Keratinocyte (primary cell): ENCODE data around the gene ERBB4. TPM values are rescaled to one million over a fixed set of nuclear protein-coding genes. Genes with fewer than 3 reads are reported as not detected.

Experiments
- DNase-seq: peaks from one replicate; pipeline ENCODE4 v3.0.0-alpha.2; 2011; ENCODE audit warnings: low read depth, missing footprints, low spot score
- FAIRE-seq: peaks from 2 replicates; lab custom pipeline; 2011; peaks lifted over from hg19 to GRCh38; lab: Jason Lieb, UNC
- H2AFZ ChIP-seq: 2 replicates; pipeline ENCODE4 v1.6.0; 2012; ENCODE audit warnings: low read length, control low read depth, inconsistent platforms; ENCODE audit not compliant: control insufficient read depth
- H3K27ac ChIP-seq: 2 replicates; pipeline ENCODE4 v1.5.1; 2011; ENCODE audit warnings: low read length; ENCODE audit not compliant: control insufficient read depth, insufficient read depth
- H3K27me3 ChIP-seq: 3 replicates; pipeline ENCODE4 v1.6.0; 2011; ENCODE audit warnings: low read length; ENCODE audit not compliant: control insufficient read depth, insufficient read depth; ENCODE audit errors: extremely low read depth
- H3K36me3 ChIP-seq, 2 experiments: 2 replicates in 1 of 2; 3 replicates in 1 of 2; pipeline ENCODE4 v1.5.1; 2011; ENCODE audit warnings: low read length in 2 of 2, mild to moderate bottlenecking in 1 of 2; ENCODE audit not compliant: control insufficient read depth in 2 of 2, insufficient read depth in 2 of 2; ENCODE audit errors: extremely low read depth in 1 of 2
- H3K4me1 ChIP-seq: 3 replicates; pipeline ENCODE4 v1.5.1; 2011; ENCODE audit warnings: low read length; ENCODE audit not compliant: control insufficient read depth, insufficient read depth; ENCODE audit errors: extremely low read depth
- H3K4me2 ChIP-seq: 3 replicates; pipeline ENCODE4 v1.6.0; 2011; ENCODE audit warnings: low read depth, low read length; ENCODE audit not compliant: control insufficient read depth, insufficient read depth; ENCODE audit errors: extremely low read depth
- H3K4me3 ChIP-seq, 3 experiments: fragments of 200-600 bp in 1 of 3; sonication (generic) in 1 of 3; 2 replicates in 2 of 3; 3 replicates in 1 of 3; pipeline ENCODE4 v1.5.1; 2011 to 2016; ENCODE audit warnings: low read length in 3 of 3, mild to moderate bottlenecking in 3 of 3, control low read depth in 2 of 3, inconsistent platforms in 1 of 3, low read depth in 1 of 3, mixed read lengths in 1 of 3, mixed run types in 1 of 3, moderate library complexity in 1 of 3; ENCODE audit not compliant: control insufficient read depth in 2 of 3, insufficient read depth in 2 of 3; ENCODE audit errors: extremely low read depth in 1 of 3
- H3K79me2 ChIP-seq: 2 replicates; pipeline ENCODE4 v1.6.0; 2012; ENCODE audit warnings: low read length; ENCODE audit not compliant: control insufficient read depth, insufficient read depth
- H3K9ac ChIP-seq: 3 replicates; pipeline ENCODE4 v1.6.0; 2011; ENCODE audit warnings: low read length; ENCODE audit not compliant: control insufficient read depth, insufficient read depth; ENCODE audit errors: extremely low read depth
- H3K9me1 ChIP-seq: 3 replicates; pipeline ENCODE4 v1.6.0; 2011; ENCODE audit warnings: low read length; ENCODE audit not compliant: control insufficient read depth, insufficient read depth; ENCODE audit errors: extremely low read depth
- H3K9me3 ChIP-seq: 2 replicates; pipeline ENCODE4 v1.5.1; 2012; ENCODE audit warnings: low read depth, low read length; ENCODE audit not compliant: control insufficient read depth
- H4K20me1 ChIP-seq: 3 replicates; pipeline ENCODE4 v1.6.0; 2011; ENCODE audit warnings: low read length; ENCODE audit not compliant: control insufficient read depth, insufficient read depth; ENCODE audit errors: extremely low read depth
- EZH2 ChIP-seq: IDR thresholded peaks from one replicate; pipeline ENCODE4 v1.6.1; 2012; ENCODE audit warnings: inconsistent platforms, mild to moderate bottlenecking, low read length, moderate library complexity
- dilution Hi-C: fragments of 300-500 bp; cut with MboI; formaldehyde crosslinking; loops from one replicate; pipeline ENCODE4 v1.7.0; 2020; ENCODE audit warnings: low sequenced_read_pairs; ENCODE audit not compliant: extremely low pct_ligation_motif_present
- polyA plus RNA-seq, 5 experiments: library from polyadenylated mRNA; depleted of rRNA in 3 of 5; stranded (reverse) in 3 of 5; stranded (forward) in 1 of 5; unstranded in 1 of 5; fragments of >200 nt; gene quantifications; 1 replicate in 1 of 5; 2 replicates in 3 of 5; 3 replicates in 1 of 5; pipeline versions ENCODE4 v1.2.1 to v1.2.3, GENCODE V29; 2011 to 2012; ENCODE audit warnings: missing spikeins in 2 of 5, low read depth in 1 of 5, low replicate concordance in 1 of 5
- TF ChIP-seq, protein P1 (sequence below), 3 experiments: IDR thresholded peaks in 1 of 3; conservative IDR thresholded peaks in 1 of 3; optimal IDR thresholded peaks in 1 of 3; 2 replicates in 2 of 3; 3 replicates in 1 of 3; pipeline versions ENCODE3 to v1.5.1; 2011; ENCODE audit warnings: low read length in 3 of 3, mild to moderate bottlenecking in 3 of 3, moderate library complexity in 2 of 3, control low read depth in 1 of 3, inconsistent platforms in 1 of 3; ENCODE audit not compliant: insufficient read depth in 2 of 3; ENCODE audit errors: extremely low read depth in 1 of 3

Gene ERBB4
- polyA plus RNA-seq, 1 donor (not counting 4 experiments of a cell fraction or from before 2014, with no cell fraction given): 0.01 TPM

DNA sequence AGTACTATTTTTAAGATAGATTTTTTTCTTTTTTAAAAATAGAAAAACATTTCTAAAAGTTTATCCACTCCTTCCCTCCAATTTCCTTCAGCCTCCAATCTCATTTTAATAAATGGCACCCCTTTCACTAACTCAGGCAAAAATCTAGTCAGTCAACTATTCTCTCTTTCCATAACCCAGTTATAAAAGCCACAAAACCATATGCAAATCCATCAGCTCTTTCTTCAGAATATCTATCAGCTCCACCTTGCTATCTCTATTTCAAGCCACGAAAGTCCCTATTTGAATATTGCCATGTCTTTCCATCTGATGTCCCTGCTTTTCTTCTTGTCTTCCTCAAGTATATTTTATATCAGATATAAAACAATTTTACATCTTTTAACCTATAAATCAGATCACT, 397.1 kb downstream of the ERBB4 start:
- no peak overlapping the region for H3K9ac ChIP-seq
- no peak overlapping the region for H2AFZ ChIP-seq
- dilution Hi-C loops: no loop called here

DNA sequence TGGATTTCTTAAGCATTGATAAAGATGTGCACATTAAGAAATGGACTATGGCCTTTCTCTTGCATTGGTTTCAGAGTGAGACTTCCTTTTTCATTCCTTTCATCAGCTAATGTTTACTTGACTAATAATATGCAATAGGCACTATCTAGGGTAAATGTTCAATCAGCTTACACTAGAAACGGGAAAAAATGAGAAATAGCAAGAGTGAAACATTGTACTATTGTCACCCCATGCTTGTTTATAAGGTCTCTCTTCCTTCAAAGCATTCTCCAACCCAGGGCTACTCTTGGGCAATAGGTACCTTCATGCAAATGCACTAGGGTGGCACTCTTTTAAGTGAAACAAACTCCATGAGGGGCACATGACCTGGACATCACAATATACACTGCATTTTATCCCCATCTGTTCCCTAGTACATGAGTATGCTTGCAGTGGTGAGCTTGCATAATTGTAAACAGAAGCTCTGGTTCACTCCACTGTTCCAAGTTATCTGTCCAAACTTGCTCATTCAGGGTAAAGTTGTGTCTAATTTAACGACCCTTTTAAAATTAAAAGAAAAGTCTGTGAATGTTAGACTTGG, 402.3 kb downstream of the ERBB4 start:
- no peak overlapping the region for H3K4me2 ChIP-seq
- TF ChIP-seq EZH2: no peak
- TF ChIP-seq, protein P1, sequence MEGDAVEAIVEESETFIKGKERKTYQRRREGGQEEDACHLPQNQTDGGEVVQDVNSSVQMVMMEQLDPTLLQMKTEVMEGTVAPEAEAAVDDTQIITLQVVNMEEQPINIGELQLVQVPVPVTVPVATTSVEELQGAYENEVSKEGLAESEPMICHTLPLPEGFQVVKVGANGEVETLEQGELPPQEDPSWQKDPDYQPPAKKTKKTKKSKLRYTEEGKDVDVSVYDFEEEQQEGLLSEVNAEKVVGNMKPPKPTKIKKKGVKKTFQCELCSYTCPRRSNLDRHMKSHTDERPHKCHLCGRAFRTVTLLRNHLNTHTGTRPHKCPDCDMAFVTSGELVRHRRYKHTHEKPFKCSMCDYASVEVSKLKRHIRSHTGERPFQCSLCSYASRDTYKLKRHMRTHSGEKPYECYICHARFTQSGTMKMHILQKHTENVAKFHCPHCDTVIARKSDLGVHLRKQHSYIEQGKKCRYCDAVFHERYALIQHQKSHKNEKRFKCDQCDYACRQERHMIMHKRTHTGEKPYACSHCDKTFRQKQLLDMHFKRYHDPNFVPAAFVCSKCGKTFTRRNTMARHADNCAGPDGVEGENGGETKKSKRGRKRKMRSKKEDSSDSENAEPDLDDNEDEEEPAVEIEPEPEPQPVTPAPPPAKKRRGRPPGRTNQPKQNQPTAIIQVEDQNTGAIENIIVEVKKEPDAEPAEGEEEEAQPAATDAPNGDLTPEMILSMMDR (optimal IDR thresholded peaks at IDR 0.05 in 1 of 3, IDR thresholded peaks at IDR 0.05 in 1 of 3, conservative IDR thresholded peaks at IDR 0.05 in 1 of 3; ENCODE audit: extremely low read depth in 1 of 3, insufficient read depth in 2 of 3, low read length in 3 of 3): no peak

More for the DNA sequence above, 397.1 kb downstream of the ERBB4 start:
- TF ChIP-seq, protein P1 (optimal IDR thresholded peaks at IDR 0.05 in 1 of 3, IDR thresholded peaks at IDR 0.05 in 1 of 3, conservative IDR thresholded peaks at IDR 0.05 in 1 of 3; ENCODE audit: extremely low read depth in 1 of 3, insufficient read depth in 2 of 3, low read length in 3 of 3): no peak
- TF ChIP-seq EZH2: no peak
- H3K36me3 ChIP-seq: no peaks in the 10 kb centered on the region
- no peak overlapping the region for H3K27ac ChIP-seq
- no peak overlapping the region for H3K4me2 ChIP-seq
- no peaks in the 10 kb centered on the region for H3K79me2 ChIP-seq
- no peaks in the 10 kb centered on the region for H3K9me3 ChIP-seq
- no peak overlapping the region for H3K4me3 ChIP-seq
- no peaks in the 10 kb centered on the region for H3K27me3 ChIP-seq
- no peak for FAIRE-seq
- no peaks in the 10 kb centered on the region for H3K4me1 ChIP-seq
- no peak for DNase-seq
- H4K20me1 ChIP-seq: no peaks in the 10 kb centered on the region
- H3K9me1 ChIP-seq: no peaks in the 10 kb centered on the region

More for the DNA sequence above, 402.3 kb downstream of the ERBB4 start:
- Histone ChIP-seq H3K9ac (no peak overlapping the region), H3K79me2 (no peaks in the 10 kb centered on the region), H3K27me3 (no peaks in the 10 kb centered on the region), H3K27ac (no peak overlapping the region), H3K36me3 (no peaks in the 10 kb centered on the region), H3K9me3 (no peaks in the 10 kb centered on the region), H2AFZ (no peak overlapping the region), H3K4me1 (no peaks in the 10 kb centered on the region), H3K9me1 (no peaks in the 10 kb centered on the region), H4K20me1 (no peaks in the 10 kb centered on the region), H3K4me3 (no peak overlapping the region)
- FAIRE-seq (no peak), DNase-seq (no peak)
- dilution Hi-C loops: no loop called here
